IPS-15b (cell line): ENCODE data around the gene SIGLECL1.

ENCODE experiments used
- H3K27me3 ChIP-seq: one replicate; pipeline ENCODE4 v1.6.1; 2013; ENCODE audit warnings: low read length; ENCODE audit not compliant: control insufficient read depth, insufficient read depth
- H3K36me3 ChIP-seq: one replicate; pipeline ENCODE4 v1.6.1; 2013; ENCODE audit warnings: low read length; ENCODE audit not compliant: control insufficient read depth, insufficient read depth
- H3K4me1 ChIP-seq: one replicate; pipeline ENCODE4 v1.6.1; 2013; ENCODE audit warnings: mild to moderate bottlenecking, low read length; ENCODE audit not compliant: control insufficient read depth, insufficient read depth
- H3K4me3 ChIP-seq: one replicate; pipeline ENCODE4 v1.5.1; 2013; ENCODE audit warnings: low read depth, low read length
- H3K9ac ChIP-seq: one replicate; pipeline ENCODE4 v1.6.1; 2013; ENCODE audit warnings: low read depth, mild to moderate bottlenecking, low read length
- H3K9me3 ChIP-seq: one replicate; pipeline ENCODE4 v1.6.1; 2013; ENCODE audit warnings: mild to moderate bottlenecking, low read length; ENCODE audit not compliant: control insufficient read depth, insufficient read depth

The SIGLECL1 gene

DNA sequence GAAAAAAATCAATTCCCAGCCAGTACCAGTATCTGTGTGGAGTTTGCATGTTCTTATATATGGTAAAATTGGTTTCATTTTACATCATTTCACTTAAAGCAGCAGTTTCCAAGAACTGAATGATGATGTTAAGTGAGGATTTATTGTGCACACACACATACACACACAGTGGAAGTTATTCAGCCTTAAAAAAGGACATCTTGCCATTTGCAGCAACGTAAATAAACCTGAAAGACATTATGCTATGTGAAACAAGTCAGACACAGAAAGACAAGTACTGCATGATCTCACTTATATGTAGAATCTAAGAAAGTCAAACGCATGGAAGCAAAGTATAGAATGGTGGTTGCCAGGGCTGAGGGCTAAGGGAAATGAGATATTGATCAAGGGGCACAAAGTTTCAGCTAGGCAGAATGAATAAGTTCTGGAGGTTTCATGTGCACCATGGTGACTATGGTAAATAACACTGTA, 5.3 kb downstream of the SIGLECL1 start:
- Histone ChIP-seq H3K9ac (no peak overlapping the region), H3K4me1 (peaks cover 5% of the 10 kb centered on the region), H3K36me3 (no peaks in the 10 kb centered on the region), H3K27me3 (no peaks in the 10 kb centered on the region), H3K4me3 (no peak overlapping the region), H3K9me3 (peaks cover 3% of the 10 kb centered on the region)

- Histone ChIP-seq H3K27me3 (no peaks in the 10 kb centered on the region), H3K36me3 (no peaks in the 10 kb centered on the region), H3K9me3 (peaks cover 3% of the 10 kb centered on the region), H3K4me3 (no peak overlapping the region), H3K9ac (no peak overlapping the region), H3K4me1 (peaks cover 5% of the 10 kb centered on the region)
These were observed 6.6 kb downstream of the SIGLECL1 start for GRCh38 chr19:51257471-51257870.

GRCh38 chr19:51258165-51259160, 7.6 kb downstream of the SIGLECL1 start:
- H3K4me3 ChIP-seq: no peak overlapping the region
- H3K27me3 ChIP-seq: no peaks in the 10 kb centered on the region
- H3K9me3 ChIP-seq: peaks cover 3% of the 10 kb centered on the region
- H3K9ac ChIP-seq: no peak overlapping the region
- peaks cover 5% of the 10 kb centered on the region for H3K4me1 ChIP-seq
- H3K36me3 ChIP-seq: no peaks in the 10 kb centered on the region

GRCh38 chr19:51259348-51260245, 8.7 kb downstream of the SIGLECL1 start:
- Histone ChIP-seq H3K36me3 (no peaks in the 10 kb centered on the region), H3K27me3 (no peaks in the 10 kb centered on the region), H3K4me1 (peaks cover 5% of the 10 kb centered on the region), H3K9ac (no peak overlapping the region), H3K9me3 (peaks cover 3% of the 10 kb centered on the region), H3K4me3 (no peak overlapping the region)

DNA sequence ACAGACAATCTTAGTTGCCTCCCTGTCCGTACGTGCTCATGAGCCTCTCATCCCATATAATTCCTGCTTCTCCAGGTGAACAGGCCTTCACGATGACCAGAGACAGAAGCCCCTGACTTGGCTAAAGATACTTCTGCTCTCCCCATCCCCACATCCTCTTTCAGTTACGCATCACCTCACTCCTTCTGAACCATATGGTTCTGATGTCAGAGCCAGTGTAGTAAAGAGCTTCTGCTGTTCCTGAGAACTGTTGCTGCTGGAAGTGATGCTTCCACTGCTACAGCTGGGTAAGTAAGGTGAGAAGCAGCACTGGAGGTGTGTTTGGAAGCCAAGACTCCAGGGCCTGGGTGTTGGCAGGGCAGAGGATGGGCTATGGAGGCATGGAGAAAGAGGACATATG, 12.9 kb downstream of the SIGLECL1 start:
- H3K9me3 ChIP-seq: no peaks in the 10 kb centered on the region
- peaks cover 4% of the 10 kb centered on the region for H3K27me3 ChIP-seq

GRCh38 chr19:51271067-51271466, 20.2 kb downstream of the SIGLECL1 start:
- H3K9me3 ChIP-seq: no peaks in the 10 kb centered on the region
- H3K27me3 ChIP-seq: no peaks in the 10 kb centered on the region
- no peaks in the 10 kb centered on the region for H3K36me3 ChIP-seq
- H3K4me3 ChIP-seq: no peak overlapping the region
- no peak overlapping the region for H3K9ac ChIP-seq
- H3K4me1 ChIP-seq: no peaks in the 10 kb centered on the region

More for the DNA sequence above, 12.9 kb downstream of the SIGLECL1 start:
- Histone ChIP-seq H3K4me1 (peaks cover 3% of the 10 kb centered on the region), H3K36me3 (no peaks in the 10 kb centered on the region), H3K4me3 (no peak overlapping the region), H3K9ac (no peak overlapping the region)

GRCh38 chr19:51272183-51272810, 21.4 kb downstream of the SIGLECL1 start:
- H3K4me3 ChIP-seq: no peak overlapping the region
- H3K27me3 ChIP-seq: no peaks in the 10 kb centered on the region
- H3K4me1 ChIP-seq: no peaks in the 10 kb centered on the region
- no peaks in the 10 kb centered on the region for H3K36me3 ChIP-seq
- no peaks in the 10 kb centered on the region for H3K9me3 ChIP-seq
- no peak overlapping the region for H3K9ac ChIP-seq

DNA sequence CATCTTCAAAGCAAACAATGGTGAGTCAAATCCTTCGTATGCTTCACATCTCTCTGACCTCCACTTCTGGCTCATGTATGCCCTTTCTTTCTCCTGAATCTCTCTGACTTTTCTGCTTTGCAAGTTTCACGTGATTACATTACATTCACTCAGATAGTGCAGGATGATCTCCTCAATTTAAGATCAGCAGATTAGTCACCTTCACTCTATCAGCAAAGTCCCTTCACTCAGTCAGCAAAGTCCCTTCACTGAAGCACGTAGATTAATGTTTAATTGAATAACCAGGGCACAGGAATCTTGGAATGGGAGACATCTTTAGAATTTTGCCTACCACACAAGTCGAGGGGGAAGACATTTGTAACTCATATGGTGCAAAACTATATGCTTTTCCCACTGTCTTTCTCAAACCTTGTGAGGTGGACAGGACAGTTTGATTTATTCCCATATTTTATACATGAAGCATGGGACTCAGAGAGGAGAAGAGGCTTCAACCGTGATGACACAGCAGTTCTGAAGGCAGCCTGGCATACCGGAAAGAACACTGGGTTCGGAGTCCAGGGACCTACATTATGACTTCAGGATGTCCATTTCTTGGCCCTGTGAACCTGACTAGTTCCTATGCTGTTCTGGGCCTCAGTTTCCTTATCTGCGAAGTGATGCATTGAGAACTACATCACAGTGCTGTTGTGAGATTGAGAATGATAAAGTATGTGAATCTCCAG, 23.3 kb downstream of the SIGLECL1 start:
- Histone ChIP-seq H3K4me3 (no peak overlapping the region), H3K4me1 (no peaks in the 10 kb centered on the region)

DNA sequence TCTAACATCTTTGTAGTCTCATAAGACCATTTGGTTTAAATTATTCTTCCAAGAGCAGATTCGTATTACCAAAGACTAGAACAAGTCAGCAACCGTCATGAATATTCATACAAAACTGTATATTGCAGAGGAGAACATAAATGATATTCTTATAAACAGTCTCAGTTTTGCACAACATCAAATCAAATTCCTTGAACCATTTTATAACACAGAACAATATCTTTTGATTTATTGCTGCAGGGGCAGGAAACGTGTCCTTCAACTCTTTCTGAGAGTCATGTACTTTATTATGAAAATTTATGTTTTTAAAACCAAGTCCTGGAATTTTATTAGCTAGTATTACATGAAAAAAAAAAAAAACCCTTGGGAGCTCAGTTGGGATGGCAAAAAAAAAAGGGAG, 26.2 kb downstream of the SIGLECL1 start:
- Histone ChIP-seq H3K9ac (no peak overlapping the region), H3K4me3 (no peak overlapping the region), H3K36me3 (no peaks in the 10 kb centered on the region), H3K4me1 (no peaks in the 10 kb centered on the region), H3K9me3 (no peaks in the 10 kb centered on the region), H3K27me3 (no peaks in the 10 kb centered on the region)

More for the DNA sequence above, 23.3 kb downstream of the SIGLECL1 start:
- Histone ChIP-seq H3K9me3 (no peaks in the 10 kb centered on the region), H3K9ac (no peak overlapping the region), H3K36me3 (no peaks in the 10 kb centered on the region), H3K27me3 (no peaks in the 10 kb centered on the region)

DNA sequence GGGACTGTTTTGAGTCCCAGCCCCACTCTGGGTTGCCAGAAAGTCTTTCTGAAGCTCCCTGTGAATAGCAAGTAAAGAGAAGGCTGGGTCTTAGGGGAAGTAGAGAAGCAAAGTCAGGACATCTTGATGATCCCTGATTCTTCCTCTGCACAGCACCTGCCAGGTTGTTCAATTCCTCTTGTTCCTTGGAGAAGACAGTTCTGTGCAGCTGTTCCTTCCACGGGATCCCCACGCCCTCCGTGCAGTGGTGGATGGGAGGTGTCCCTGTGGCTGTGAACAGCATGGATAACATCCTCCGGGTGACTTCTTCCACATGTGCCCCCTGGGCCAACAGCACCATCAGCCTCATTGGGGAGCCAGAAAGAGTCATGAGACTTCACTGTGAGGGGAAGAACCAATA, 31.5 kb downstream of the SIGLECL1 start:
- Histone ChIP-seq H3K27me3 (no peaks in the 10 kb centered on the region), H3K9ac (no peak overlapping the region), H3K9me3 (no peaks in the 10 kb centered on the region), H3K4me1 (no peaks in the 10 kb centered on the region), H3K36me3 (no peaks in the 10 kb centered on the region), H3K4me3 (no peak overlapping the region)

GRCh38 chr19:51285682-51286081, 34.8 kb downstream of the SIGLECL1 start:
- Histone ChIP-seq H3K9me3 (no peaks in the 10 kb centered on the region), H3K27me3 (no peaks in the 10 kb centered on the region), H3K9ac (no peak overlapping the region), H3K4me3 (no peak overlapping the region), H3K36me3 (no peaks in the 10 kb centered on the region), H3K4me1 (no peaks in the 10 kb centered on the region)
